Liver (tissue), 3 donors: ENCODE data around the gene ATG9A.

Experiments used
- EGR1 ChIP-seq, 2 donors: IDR thresholded peaks; 2 replicates each; pipeline ENCODE4 v1.6.1; 2016 to 2018; ENCODE audit warnings: antibody characterized with exemption in 2 of 2, low read depth in 2 of 2
- TF ChIP-seq, protein P1 (sequence below): fragments of 150-350 bp; IDR thresholded peaks from 2 replicates; pipeline ENCODE4 v1.5.1; 2017; ENCODE audit warnings: improper control_type of control experiment, low read depth, low read length; ENCODE audit not compliant: missing input control
- donor health status: healthy.
- donor health status: healthy.

DNA sequence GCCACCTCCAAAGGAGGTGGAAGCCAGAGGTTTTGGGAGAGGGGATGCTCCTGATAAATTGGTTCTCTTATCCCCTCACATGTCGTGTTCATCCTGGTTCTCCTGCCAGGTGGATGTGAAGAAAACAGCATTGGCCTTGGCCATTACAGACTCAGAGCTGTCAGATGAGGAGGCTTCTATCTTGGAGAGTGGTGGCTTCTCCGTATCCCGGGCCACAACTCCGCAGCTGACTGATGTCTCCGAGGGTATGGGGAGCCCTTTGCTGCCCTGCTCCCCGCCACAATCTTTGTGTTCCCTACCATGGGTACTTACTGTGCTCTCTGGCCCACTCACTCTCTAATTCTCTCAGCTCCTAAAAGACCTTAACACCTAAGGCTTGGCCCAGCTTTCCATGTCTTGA is 47.9 kb downstream of the ATG9A start:
- TF ChIP-seq EGR1 (IDR thresholded peaks at IDR 0.05; ENCODE audit: low read depth in 2 of 2), result no peak
- TF ChIP-seq, protein P1, sequence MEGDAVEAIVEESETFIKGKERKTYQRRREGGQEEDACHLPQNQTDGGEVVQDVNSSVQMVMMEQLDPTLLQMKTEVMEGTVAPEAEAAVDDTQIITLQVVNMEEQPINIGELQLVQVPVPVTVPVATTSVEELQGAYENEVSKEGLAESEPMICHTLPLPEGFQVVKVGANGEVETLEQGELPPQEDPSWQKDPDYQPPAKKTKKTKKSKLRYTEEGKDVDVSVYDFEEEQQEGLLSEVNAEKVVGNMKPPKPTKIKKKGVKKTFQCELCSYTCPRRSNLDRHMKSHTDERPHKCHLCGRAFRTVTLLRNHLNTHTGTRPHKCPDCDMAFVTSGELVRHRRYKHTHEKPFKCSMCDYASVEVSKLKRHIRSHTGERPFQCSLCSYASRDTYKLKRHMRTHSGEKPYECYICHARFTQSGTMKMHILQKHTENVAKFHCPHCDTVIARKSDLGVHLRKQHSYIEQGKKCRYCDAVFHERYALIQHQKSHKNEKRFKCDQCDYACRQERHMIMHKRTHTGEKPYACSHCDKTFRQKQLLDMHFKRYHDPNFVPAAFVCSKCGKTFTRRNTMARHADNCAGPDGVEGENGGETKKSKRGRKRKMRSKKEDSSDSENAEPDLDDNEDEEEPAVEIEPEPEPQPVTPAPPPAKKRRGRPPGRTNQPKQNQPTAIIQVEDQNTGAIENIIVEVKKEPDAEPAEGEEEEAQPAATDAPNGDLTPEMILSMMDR, result no peak
